K562 (cell line): ENCODE results near the gene MMP24OS. TPM values are rescaled to one million over a fixed set of nuclear protein-coding genes. Genes with fewer than 3 reads are reported as not detected.

Experiments
- ATF1 ChIP-seq, 2 experiments: fragments of 450-650 bp in 1 of 2; IDR thresholded peaks; 2 replicates each; pipeline ENCODE4 v1.6.1; 2016; ENCODE audit warnings: missing compliant biosample characterization in 1 of 2, missing genetic modification characterization in 1 of 2
- BRCA1 ChIP-seq, 2 experiments: fragments of 450-650 bp in 1 of 2; sonication (generic) in 1 of 2; formaldehyde crosslinking in 1 of 2; IDR thresholded peaks; 2 replicates each; pipeline versions ENCODE4 v1.5.0 to v1.6.1; 2017 to 2020; ENCODE audit warnings: mild to moderate bottlenecking in 1 of 2, missing genetic modification reagents in 1 of 2
- CC2D1A ChIP-seq: fragments of 450-650 bp; IDR thresholded peaks from 2 replicates; pipeline ENCODE4 v1.6.1; 2017; ENCODE audit warnings: mild to moderate bottlenecking
- DEAF1 ChIP-seq: fragments of 450-650 bp; formaldehyde crosslinking; IDR thresholded peaks from 2 replicates; pipeline ENCODE4 v1.4.0; 2020; ENCODE audit warnings: mild to moderate bottlenecking, moderate library complexity
- E2F4 ChIP-seq: sonication (generic); formaldehyde crosslinking; IDR thresholded peaks from 2 replicates; pipeline ENCODE4 v1.8.0; 2022; ENCODE audit warnings: mild to moderate bottlenecking, low read depth, missing genetic modification reagents
- NFIC ChIP-seq: fragments of 450-650 bp; IDR thresholded peaks from 2 replicates; pipeline ENCODE4 v1.6.1; 2017; ENCODE audit warnings: mild to moderate bottlenecking, inconsistent platforms
- PHTF2 ChIP-seq: fragments of 250-450 bp; sonication (Bioruptor Pico); IDR thresholded peaks from 2 replicates; pipeline ENCODE4 v1.5.0; 2021; ENCODE audit warnings: mild to moderate bottlenecking
- RAD21 ChIP-seq, 2 experiments: fragments of 250-450 bp in 1 of 2; fragments of 450-650 bp in 1 of 2; sonication (Bioruptor Pico) in 1 of 2; formaldehyde crosslinking in 1 of 2; IDR thresholded peaks in 1 of 2; conservative IDR thresholded peaks in 1 of 2; 2 replicates each; pipeline versions ENCODE4 v1.4.0 to v1.8.0; 2020 to 2022; ENCODE audit warnings: mild to moderate bottlenecking in 2 of 2, moderate library complexity in 1 of 2
- RB1 ChIP-seq: fragments of 450-650 bp; IDR thresholded peaks from 2 replicates; pipeline ENCODE4 v1.6.1; 2017; ENCODE audit warnings: low read depth, mild to moderate bottlenecking
- RBM34 ChIP-seq: fragments of 200-400 bp; formaldehyde crosslinking; IDR thresholded peaks from 2 replicates; pipeline ENCODE4 v1.6.1; 2018; ENCODE audit warnings: low read length, borderline replicate concordance; ENCODE audit not compliant: insufficient read depth
- REST ChIP-seq, 2 experiments: fragments of 450-650 bp; formaldehyde crosslinking in 1 of 2; IDR thresholded peaks; 2 replicates each; pipeline versions ENCODE4 v1.4.0 to v1.6.1; 2014 to 2020; ENCODE audit warnings: mild to moderate bottlenecking in 2 of 2, borderline replicate concordance in 1 of 2, low read depth in 1 of 2
- SMARCE1 ChIP-seq: fragments of 450-650 bp; IDR thresholded peaks from 2 replicates; pipeline ENCODE4 v1.7.1; 2016; ENCODE audit warnings: mild to moderate bottlenecking
- TFE3 ChIP-seq: fragments of 450-650 bp; formaldehyde crosslinking; IDR thresholded peaks from 2 replicates; pipeline ENCODE4 v1.4.0; 2020; ENCODE audit warnings: mild to moderate bottlenecking, mixed read lengths
- polyA plus RNA-seq, 8 experiments: library from polyadenylated mRNA; depleted of rRNA in 4 of 8; stranded (reverse) in 5 of 8; unstranded in 3 of 8; fragments of >200 nt; fragmentation: Nextera tagmentation in 2 of 8; fragmentation: Illumina TruSeq in 1 of 8; extraction: Ambion mirVana in 2 of 8; extraction: Trizol in 1 of 8; gene quantifications; 2 replicates each; pipeline versions ENCODE4 v1.2.1 to v1.2.3, GENCODE V29; 2011 to 2014; ENCODE audit warnings: inconsistent platforms in 1 of 8, missing spikeins in 1 of 8
- total RNA-seq, 7 experiments: library from RNA; depleted of rRNA in 6 of 7; stranded (reverse); fragments of >200 nt in 6 of 7; fragmentation: Illumina TruSeq in 2 of 7; extraction: Trizol in 2 of 7; gene quantifications; 2 replicates each; pipeline versions ENCODE4 v1.2.1 to v1.2.3, GENCODE V29; 2011 to 2021; ENCODE audit warnings: low replicate concordance in 1 of 7

MMP24OS gene
- total and polyA plus RNA-seq, 9 of the 15 experiments (the other 6 are each of a cell fraction or from before 2014, with no cell fraction given) = 0.92 to 41.5 (median 11.4) TPM

GRCh38 chr20:35269055-35269781 lies 8.7 kb downstream of the MMP24OS start (continued):
- TF ChIP-seq REST (IDR thresholded peaks at IDR 0.05; ENCODE audit: borderline replicate concordance) (peak; percentile 70; the same call in 1 of the 2 replicates), REST (CRISPR knock-in tag; IDR thresholded peaks at IDR 0.05; ENCODE audit: low read depth) (no peak), BRCA1 (IDR thresholded peaks at IDR 0.05) (no peak), BRCA1 (CRISPR knock-in tag; IDR thresholded peaks at IDR 0.05) (no peak), PHTF2 (no peak), RAD21 (CRISPR knock-in tag; conservative IDR thresholded peaks at IDR 0.05 in 1 of 2, IDR thresholded peaks at IDR 0.05 in 1 of 2) (peak; percentile 61 to 83), DEAF1 (0 out of 2 replicates have a peak, but pooled peaks have one; percentile 18), CC2D1A (0 out of 2 replicates have a peak, but pooled peaks have one; percentile 34), SMARCE1 (no peak), NFIC (no peak), E2F4 (CRISPR knock-in tag) (no peak), RBM34 (no peak), RB1 (peak; percentile 70; the same call in 1 of the 2 replicates), TFE3 (no peak), ATF1 (CRISPR knock-in tag; IDR thresholded peaks at IDR 0.05) (no peak), ATF1 (tag; IDR thresholded peaks at IDR 0.05) (peak; percentile 45; the same call in 1 of the 2 replicates)
